Tibial nerve (tissue), 4 donors: ENCODE measurements around the gene CAPZA1.

Experiments
- CTCF ChIP-seq, 5 experiments: fragments of 200-600 bp in 3 of 5; fragments of 450-650 bp in 2 of 5; sonication (generic) in 3 of 5; IDR thresholded peaks; one replicate each; pipeline ENCODE4 v1.5.1; 2016 to 2019; ENCODE audit warnings: antibody characterized with exemption in 5 of 5, mild to moderate bottlenecking in 3 of 5, moderate library complexity in 2 of 5
- EP300 ChIP-seq, 2 donors: sonication (generic); formaldehyde crosslinking; IDR thresholded peaks; one replicate each; pipeline ENCODE4 v1.6.1; 2017; ENCODE audit warnings: antibody characterized with exemption in 2 of 2, mild to moderate bottlenecking in 1 of 2
- POLR2A ChIP-seq, 2 donors: fragments of 450-650 bp; IDR thresholded peaks; one replicate each; pipeline ENCODE4 v1.6.1; 2017; ENCODE audit warnings: antibody characterized with exemption in 2 of 2, mild to moderate bottlenecking in 2 of 2, moderate library complexity in 2 of 2

DNA sequence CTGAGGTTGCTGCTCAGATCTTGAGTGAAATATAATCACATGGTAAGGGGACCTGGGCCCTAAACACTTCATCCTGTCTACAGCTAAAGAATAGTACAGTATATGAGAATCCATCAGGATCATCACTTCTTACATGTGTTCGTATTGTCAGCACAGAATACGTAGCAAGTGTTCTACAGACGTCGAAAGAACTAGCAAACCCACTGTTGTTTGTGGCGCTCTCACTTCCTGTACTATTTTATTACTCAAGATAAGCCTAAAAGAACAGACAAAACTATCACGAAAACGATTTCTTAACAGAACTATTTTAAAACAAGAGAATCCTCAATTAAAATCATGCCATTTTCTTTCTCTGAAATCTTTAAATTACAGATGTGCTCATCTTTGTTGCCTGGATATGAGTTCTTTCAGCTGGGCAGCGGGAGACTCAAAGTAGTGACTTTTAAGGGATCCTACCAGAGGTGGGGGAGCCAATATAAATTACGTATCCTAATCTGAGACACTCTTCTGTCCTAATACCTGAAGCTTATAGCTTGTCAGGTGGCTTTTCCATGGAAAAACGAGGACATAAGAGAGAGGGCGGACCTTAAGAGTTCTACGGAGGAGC, 1.4 kb upstream of the CAPZA1 start:
- TF ChIP-seq CTCF (IDR thresholded peaks at IDR 0.05) (no peak), EP300 (IDR thresholded peaks at IDR 0.05) (no peak), POLR2A (IDR thresholded peaks at IDR 0.05) (no peak)
